Renal cortical epithelial cell (primary cell): Measurements from ENCODE around the gene NFE2L1. TPM values are rescaled to one million over a fixed set of nuclear protein-coding genes. Genes with fewer than 3 reads are reported as not detected.
A peak's percentile ranks its signal among the peaks of the same experiment; 100 is the strongest.

Experiments
- DNase-seq: peaks from one replicate; pipeline ENCODE4 v3.0.0-alpha.2; 2011; ENCODE audit warnings: low read depth
- total RNA-seq: library from RNA; depleted of rRNA; stranded (reverse); fragments of >200 nt; gene quantifications from 2 replicates; pipeline ENCODE4 v1.2.3, GENCODE V29; 2014

NFE2L1 gene
- total RNA-seq, 1 donor from 2014 or later, result 267 TPM

- DNase-seq, result peak; percentile 70
Observed at GRCh38 chr17:48107137-48108055, 59.2 kb downstream of the NFE2L1 start, which contains the start of gene SNX11. Gene SNX11, plus strand, starts transcription at chr17:48107766. Its CDS starts 4,278 bp downstream, at chr17:48112044.

GRCh38 chr17:48110761-48111160, 62.6 kb downstream of the NFE2L1 start:
- DNase-seq, result no peak

Other genes starting within 250 kb of the NFE2L1 start
- gene OSBPL7, start 226.6 kb upstream of the NFE2L1 start, total RNA-seq, result 6.6 and 11.3 TPM in 2 replicates
- 21.0 and 25.4 TPM in 2 replicates for gene MRPL10, start 216.8 kb upstream of the NFE2L1 start, total RNA-seq
- gene LRRC46, start 216.7 kb upstream of the NFE2L1 start, total RNA-seq, result 0.45 TPM in 1 of 2 replicates, not detected in the other
- 21.3 and 50.4 TPM in 2 replicates for gene SCRN2, start 207.1 kb upstream of the NFE2L1 start, total RNA-seq
- gene SP6, start 197.2 kb upstream of the NFE2L1 start, total RNA-seq, result 0.87 and 1.2 TPM in 2 replicates
- gene SP2, start 152.1 kb upstream of the NFE2L1 start, total RNA-seq, result 0.35 and 3.1 TPM in 2 replicates
- gene PNPO, start 106.8 kb upstream of the NFE2L1 start, total RNA-seq, result 76.7 and 77.6 TPM in 2 replicates
- 0.85 and 6.9 TPM in 2 replicates for gene PRR15L, start 90.5 kb upstream of the NFE2L1 start, total RNA-seq
- gene CDK5RAP3, start 77.2 kb upstream of the NFE2L1 start, total RNA-seq, result 50.7 and 66.2 TPM in 2 replicates
- gene COPZ2, start 10.6 kb upstream of the NFE2L1 start, total RNA-seq, result 6.8 and 8.0 TPM in 2 replicates
- 68.9 and 88.3 TPM in 2 replicates for gene CBX1, start 53.1 kb downstream of the NFE2L1 start, total RNA-seq
- 16.1 and 25.0 TPM in 2 replicates for gene SNX11, start 59.4 kb downstream of the NFE2L1 start, total RNA-seq